ENCODE results near the gene EHD1.

EHD1 gene

DNA sequence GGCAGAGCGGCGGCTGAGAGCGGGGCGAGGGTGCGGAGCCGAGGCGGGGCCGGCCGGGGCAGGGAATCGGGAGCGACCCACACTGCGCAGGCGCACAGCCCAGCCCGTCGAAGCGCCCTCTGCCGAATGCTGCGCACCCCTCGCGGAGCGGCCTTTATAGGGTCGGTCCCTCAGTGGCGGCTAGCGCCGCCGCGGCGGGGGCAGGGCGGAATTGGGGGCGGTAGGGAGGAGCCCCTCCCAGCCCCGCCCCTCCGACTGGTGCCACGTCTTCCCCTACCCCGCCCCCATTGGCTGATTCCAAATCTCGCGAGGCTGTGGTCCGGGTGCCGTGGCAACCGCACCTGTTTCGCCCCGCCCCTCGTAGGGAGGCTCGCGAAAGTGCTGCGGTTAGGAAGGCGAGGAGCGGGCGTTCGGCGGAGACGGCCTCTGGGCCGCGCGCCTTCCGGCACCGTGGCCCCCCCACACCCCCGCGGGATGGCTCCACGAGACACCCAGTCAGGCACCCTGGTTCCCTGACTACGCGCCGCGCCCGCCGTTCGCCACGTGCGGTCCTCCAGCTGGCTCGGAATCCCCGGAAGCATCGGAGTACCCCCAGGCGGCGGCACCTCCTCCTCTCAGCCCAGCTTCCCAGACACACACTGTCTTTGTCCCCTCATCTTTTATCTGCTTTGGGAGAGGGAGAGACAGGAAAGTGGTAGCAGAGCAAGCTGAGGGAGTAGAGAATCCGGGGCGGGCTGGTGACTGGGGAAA, at the start of gene EHD1:
EHD1 (minus strand) TSS at position 128 of the 750 bp plus-strand sequence. CDS start 157 bp downstream, outside the sequence.
- TF ChIP-seq JUND (IDR thresholded peaks at IDR 0.05; ENCODE audit: low read depth), result no peak
- in situ Hi-C loops (cut with HindIII; ENCODE audit: low pct_unique_long_range_greater_than_20kb, low sequenced_read_pairs), result no loop called here
- DNase-seq (ENCODE audit: low read depth in 1 of 2, low spot score in 1 of 2), result peak; percentile 98 to 99

DNA sequence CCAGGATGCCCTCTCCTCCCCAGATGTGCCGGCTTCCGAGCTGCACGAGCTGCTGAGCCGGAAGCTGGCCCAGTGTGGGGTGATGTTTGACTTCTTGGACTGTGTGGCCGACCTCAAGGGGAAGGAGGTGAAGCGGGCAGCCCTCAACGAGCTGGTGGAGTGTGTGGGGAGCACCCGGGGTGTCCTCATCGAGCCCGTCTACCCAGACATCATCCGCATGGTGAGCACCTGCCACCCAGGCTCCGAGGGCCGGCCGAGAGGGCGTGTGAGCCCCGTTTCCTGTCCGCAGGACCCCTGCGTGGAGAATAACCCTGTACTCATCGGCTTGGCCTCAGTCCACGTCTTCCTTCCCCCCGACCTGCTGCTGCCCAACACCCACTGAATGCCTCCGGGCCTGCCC, 48.3 kb upstream of the EHD1 start:
- in situ Hi-C loops (cut with HindIII; ENCODE audit: low pct_unique_long_range_greater_than_20kb, low sequenced_read_pairs), result no loop called here
- no peak for TF ChIP-seq JUND (IDR thresholded peaks at IDR 0.05; ENCODE audit: low read depth)
- DNase-seq (ENCODE audit: low read depth in 1 of 2, low spot score in 1 of 2), result no peak

DNA sequence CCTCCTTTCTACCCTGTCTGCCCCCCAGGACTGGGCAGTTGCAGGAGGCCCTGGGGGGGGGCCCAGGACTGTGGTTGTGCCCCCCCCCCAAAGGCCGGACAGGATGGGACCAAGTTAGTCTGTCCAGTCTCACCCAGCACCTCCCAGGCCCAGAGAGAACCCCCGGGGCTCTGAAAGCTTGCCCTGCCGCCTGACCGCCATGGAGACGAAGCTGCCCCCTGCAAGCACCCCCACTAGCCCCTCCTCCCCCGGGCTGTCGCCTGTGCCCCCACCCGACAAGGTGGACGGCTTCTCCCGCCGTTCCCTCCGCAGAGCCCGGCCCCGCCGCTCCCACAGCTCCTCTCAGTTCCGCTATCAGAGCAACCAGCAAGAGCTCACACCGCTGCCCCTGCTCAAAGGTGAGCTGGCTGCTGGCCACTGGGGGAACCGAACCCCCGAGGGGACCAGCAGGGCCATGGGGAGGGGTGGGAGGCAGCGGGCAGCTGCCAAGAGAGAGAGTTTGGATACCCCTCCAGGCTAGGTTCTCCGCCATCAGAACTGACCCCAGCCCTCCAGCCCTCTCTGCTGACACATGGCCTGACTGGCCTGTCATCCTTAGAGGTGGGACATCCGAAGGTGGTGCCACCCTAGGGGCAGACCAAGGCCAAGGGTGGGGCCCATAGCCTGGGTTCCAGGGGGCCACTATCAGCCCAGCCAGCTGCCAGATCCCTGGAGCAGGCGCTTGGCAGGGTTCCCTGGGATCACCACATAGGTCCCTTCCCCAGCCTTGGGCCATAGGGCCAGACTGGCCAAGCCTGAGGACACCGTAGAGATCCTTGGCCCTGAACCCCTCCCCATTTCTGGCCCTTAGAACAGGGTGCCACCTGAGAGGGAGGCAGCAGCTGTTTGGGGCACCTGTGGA, 47.4 kb upstream of the EHD1 start:
- in situ Hi-C loops (cut with HindIII; ENCODE audit: low pct_unique_long_range_greater_than_20kb, low sequenced_read_pairs), result no loop called here
- DNase-seq (ENCODE audit: low read depth in 1 of 2, low spot score in 1 of 2), result no peak
- TF ChIP-seq JUND (IDR thresholded peaks at IDR 0.05; ENCODE audit: low read depth), result no peak

GRCh38 chr11:64924910-64925284, 46.5 kb upstream of the EHD1 start:
- in situ Hi-C loops (cut with HindIII; ENCODE audit: low pct_unique_long_range_greater_than_20kb, low sequenced_read_pairs), result no loop called here
- TF ChIP-seq JUND (IDR thresholded peaks at IDR 0.05; ENCODE audit: low read depth), result no peak
- DNase-seq (ENCODE audit: low read depth in 1 of 2, low spot score in 1 of 2), result peak; percentile 26 to 67

DNA sequence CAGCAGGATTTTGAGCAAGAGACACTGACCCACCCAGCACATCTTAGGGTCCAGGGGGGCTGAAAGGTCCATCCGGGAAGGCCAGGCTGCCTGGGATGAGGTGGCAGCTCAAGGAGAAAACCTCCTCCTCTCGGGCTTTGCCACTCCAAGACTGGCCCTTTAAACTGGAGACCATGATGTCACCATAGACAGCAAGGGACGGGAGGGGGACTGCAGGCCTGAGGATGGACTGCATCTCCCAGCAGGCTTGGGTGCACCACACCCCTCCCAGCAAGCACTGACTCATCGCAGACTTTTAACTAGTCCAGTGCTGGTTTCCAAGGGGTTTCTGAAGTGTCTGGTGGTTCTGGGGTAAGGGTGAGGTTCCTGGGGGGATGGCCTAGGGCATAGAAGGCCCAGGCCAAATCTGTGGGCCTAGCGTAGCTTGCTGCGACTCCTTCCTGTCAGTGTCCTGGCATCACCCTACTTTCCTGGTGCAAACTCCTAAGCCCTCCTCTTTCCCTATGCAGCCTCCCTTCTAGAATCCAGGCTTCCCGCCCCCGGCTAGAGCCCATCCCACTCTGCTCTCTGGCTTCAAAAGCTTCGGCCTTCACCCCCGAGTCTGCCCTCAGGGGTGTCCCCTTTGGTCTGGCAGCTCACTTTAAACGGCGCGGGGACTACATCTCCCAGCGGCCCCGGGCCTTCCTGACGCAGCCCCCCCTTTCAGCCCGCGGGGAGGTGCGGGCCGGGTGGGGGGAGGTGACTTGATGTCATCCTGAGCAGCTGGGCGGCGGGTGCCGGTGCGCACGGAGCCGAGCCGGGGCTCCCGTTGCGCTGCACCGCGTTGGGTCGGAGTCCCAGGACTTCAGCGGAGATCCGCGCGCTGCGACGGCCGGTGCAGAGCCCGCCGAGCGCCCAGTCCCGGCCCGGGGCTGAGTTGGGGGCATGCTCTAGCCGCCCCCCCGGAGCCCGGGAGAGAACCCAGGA, 45.8 kb upstream of the EHD1 start, which contains the start of gene PPP2R5B:
PPP2R5B (plus strand) TSS at position 746 of the 966 bp plus-strand sequence. CDS start 1,046 bp downstream, outside the sequence.
- in situ Hi-C loops (cut with HindIII; ENCODE audit: low pct_unique_long_range_greater_than_20kb, low sequenced_read_pairs), result no loop called here
- peak; percentile 97 to 99 for DNase-seq (ENCODE audit: low read depth in 1 of 2, low spot score in 1 of 2)
- peak; percentile 97 for TF ChIP-seq JUND (IDR thresholded peaks at IDR 0.05; ENCODE audit: low read depth)

DNA sequence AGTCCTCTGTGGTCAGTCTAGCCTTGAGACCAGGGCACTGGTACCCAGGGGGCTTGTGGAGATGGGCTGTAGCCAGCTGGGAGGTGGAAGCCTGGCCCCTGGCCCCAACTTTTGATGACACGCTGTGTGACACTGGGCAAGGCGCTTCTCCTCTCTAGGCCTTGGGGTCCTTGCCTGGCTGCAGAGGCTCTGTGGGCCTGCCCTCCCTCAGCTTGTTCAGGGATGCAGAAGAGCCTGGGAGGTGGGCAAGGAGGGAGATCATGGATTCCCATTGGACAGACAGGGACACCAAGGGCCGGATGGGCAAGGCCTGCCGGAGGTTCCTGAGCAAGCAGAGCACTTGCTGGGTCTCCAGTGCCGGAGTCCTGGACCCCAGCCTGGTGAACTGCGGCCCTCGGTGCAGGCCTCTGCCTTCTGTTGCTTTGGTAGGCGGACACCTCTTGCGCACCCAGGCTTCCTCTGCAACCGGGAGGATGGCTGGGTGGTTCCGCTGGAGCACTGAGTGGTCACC, 44.8 kb upstream of the EHD1 start:
- TF ChIP-seq JUND (IDR thresholded peaks at IDR 0.05; ENCODE audit: low read depth), result no peak
- no peak for DNase-seq (ENCODE audit: low read depth in 1 of 2, low spot score in 1 of 2)
- in situ Hi-C loops (cut with HindIII; ENCODE audit: low pct_unique_long_range_greater_than_20kb, low sequenced_read_pairs), result no loop called here

- no peak for DNase-seq (ENCODE audit: low read depth in 1 of 2, low spot score in 1 of 2)
- in situ Hi-C loops (cut with HindIII; ENCODE audit: low pct_unique_long_range_greater_than_20kb, low sequenced_read_pairs), result no loop called here
- no peak for TF ChIP-seq JUND (IDR thresholded peaks at IDR 0.05; ENCODE audit: low read depth)
Measured at GRCh38 chr11:64921384-64921783, 43.0 kb upstream of the EHD1 start.

DNA sequence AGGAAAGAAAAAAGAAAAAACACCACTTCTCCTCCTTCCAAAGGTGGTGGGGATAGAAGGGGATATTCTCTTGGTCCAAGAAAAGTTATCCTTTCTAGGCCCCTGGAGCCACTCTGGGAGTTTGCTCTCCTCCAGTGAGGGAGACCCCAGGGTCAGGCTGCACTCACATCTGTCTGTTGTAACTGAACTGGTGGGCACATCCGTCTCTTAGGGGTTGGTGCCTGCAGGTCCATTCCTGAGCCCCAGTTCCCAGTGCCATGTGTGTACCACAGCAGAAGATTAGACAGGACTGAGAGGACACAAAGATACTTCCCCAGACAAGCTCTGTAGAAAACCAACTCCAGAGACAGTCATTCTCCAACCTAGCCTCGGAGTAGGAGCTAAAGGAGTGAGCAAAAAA, 41.7 kb upstream of the EHD1 start:
- no peak for TF ChIP-seq JUND (IDR thresholded peaks at IDR 0.05; ENCODE audit: low read depth)
- in situ Hi-C loops (cut with HindIII; ENCODE audit: low pct_unique_long_range_greater_than_20kb, low sequenced_read_pairs), result no loop called here
- no peak for DNase-seq (ENCODE audit: low read depth in 1 of 2, low spot score in 1 of 2)

GRCh38 chr11:64919627-64920026, 41.2 kb upstream of the EHD1 start:
- DNase-seq (ENCODE audit: low read depth in 1 of 2, low spot score in 1 of 2), result no peak
- TF ChIP-seq JUND (IDR thresholded peaks at IDR 0.05; ENCODE audit: low read depth), result no peak
- in situ Hi-C loops (cut with HindIII; ENCODE audit: low pct_unique_long_range_greater_than_20kb, low sequenced_read_pairs), result no loop called here

- no peak for TF ChIP-seq JUND (IDR thresholded peaks at IDR 0.05; ENCODE audit: low read depth)
- DNase-seq (ENCODE audit: low read depth in 1 of 2, low spot score in 1 of 2), result peak in 1 of 2 experiments; percentile 34
- in situ Hi-C loops (cut with HindIII; ENCODE audit: low pct_unique_long_range_greater_than_20kb, low sequenced_read_pairs), result no loop called here
Measured at GRCh38 chr11:64918017-64918416, 39.6 kb upstream of the EHD1 start.

GRCh38 chr11:64917663-64917995, 39.2 kb upstream of the EHD1 start:
- in situ Hi-C loops (cut with HindIII; ENCODE audit: low pct_unique_long_range_greater_than_20kb, low sequenced_read_pairs), result no loop called here
- TF ChIP-seq JUND (IDR thresholded peaks at IDR 0.05; ENCODE audit: low read depth), result no peak
- DNase-seq (ENCODE audit: low read depth in 1 of 2, low spot score in 1 of 2), result no peak
